ENCODE data around the gene IPO11. TPM values are rescaled to one million over a fixed set of nuclear protein-coding genes. Genes with fewer than 3 reads are reported as not detected.
"Not testable (repeated sequence)": the region's sequence is repeated elsewhere in the genome, so short reads cannot be mapped to it uniquely, and the experiment has no call there.

Gene IPO11
- total and polyA plus RNA-seq, 8 donors = 3.7 to 19.5 (median 10.3) TPM

- 53 to 65% methylated on average over 1 of the region's 1 CpG for WGBS, 2 donors
Measured at GRCh38 chr5:62562867-62563266, 150.3 kb downstream of the IPO11 start.

GRCh38 chr5:62564101-62564500 is 151.5 kb downstream of the IPO11 start:
- Histone ChIP-seq H3K4me3 (no peak overlapping the region), H3K9me3 (no peaks in the 10 kb centered on the region), H3K36me3 (peaks cover 0 to 8% (median 0%) of the 10 kb centered on the region in 3 donors), H3K4me1 (no peaks in the 10 kb centered on the region), H3K27ac (no peak overlapping the region), H3K27me3 (no peaks in the 10 kb centered on the region)
- intact Hi-C loops (cut with DNase I) = no loop called here
- ATAC-seq (no peak), DNase-seq (no peak), FAIRE-seq (no peak)
- WGBS, 2 donors = 91 to 93% methylated on average over 2 of the region's 2 CpGs
- TF ChIP-seq CTCF (IDR thresholded peaks at IDR 0.05) = no peak

More at GRCh38 chr5:62562867-62563266, 150.3 kb downstream of the IPO11 start:
- H3K9me3 ChIP-seq = no peaks in the 10 kb centered on the region
- intact Hi-C loops (cut with DNase I) = no loop called here
- no peak overlapping the region for H3K4me3 ChIP-seq
- no peak for ATAC-seq
- no peak for DNase-seq
- peaks cover 0 to 8% (median 0%) of the 10 kb centered on the region in 3 donors for H3K36me3 ChIP-seq
- H3K4me1 ChIP-seq = no peaks in the 10 kb centered on the region
- TF ChIP-seq CTCF (IDR thresholded peaks at IDR 0.05) = no peak
- no peak for FAIRE-seq
- H3K27ac ChIP-seq = no peak overlapping the region
- H3K27me3 ChIP-seq = no peaks in the 10 kb centered on the region

GRCh38 chr5:62565740-62566139 is 153.2 kb downstream of the IPO11 start:
- H3K4me1 ChIP-seq; ATAC-seq; H3K4me3 ChIP-seq; H3K9me3 ChIP-seq; DNase-seq; FAIRE-seq; H3K27ac ChIP-seq; H3K36me3 ChIP-seq; intact Hi-C loops (cut with DNase I); H3K27me3 ChIP-seq: not testable (repeated sequence)
- 82 to 98% methylated on average over 3 of the region's 3 CpGs for WGBS, 2 donors

GRCh38 chr5:62568143-62568542 is 155.6 kb downstream of the IPO11 start:
- Histone ChIP-seq H3K4me1 (no peaks in the 10 kb centered on the region), H3K27me3 (no peaks in the 10 kb centered on the region), H3K4me3 (no peak overlapping the region), H3K9me3 (no peaks in the 10 kb centered on the region), H3K36me3 (peaks cover 0 to 8% (median 0%) of the 10 kb centered on the region in 3 donors), H3K27ac (no peak overlapping the region)
- intact Hi-C loops (cut with DNase I) = no loop called here
- no peak for FAIRE-seq
- DNase-seq = no peak
- ATAC-seq = no peak
- no peak for TF ChIP-seq CTCF (IDR thresholded peaks at IDR 0.05)
- 90 to 96% methylated on average over 4 of the region's 4 CpGs for WGBS, 2 donors

GRCh38 chr5:62568800-62569432 is 156.4 kb downstream of the IPO11 start:
- intact Hi-C loops (cut with DNase I) = no loop called here
- DNase-seq (no peak), FAIRE-seq (no peak), ATAC-seq (no peak)
- WGBS, 2 donors = 95 to 99% methylated on average over 2 of the region's 2 CpGs
- Histone ChIP-seq H3K4me1 (no peaks in the 10 kb centered on the region), H3K36me3 (peaks cover 0 to 8% (median 0%) of the 10 kb centered on the region in 3 donors), H3K4me3 (no peak overlapping the region), H3K27ac (no peak overlapping the region), H3K27me3 (no peaks in the 10 kb centered on the region), H3K9me3 (no peaks in the 10 kb centered on the region)
- no peak for TF ChIP-seq CTCF (IDR thresholded peaks at IDR 0.05)

Measured in pancreas (tissue), 10 donors.